ENCODE results near the gene CASK.

- TF ChIP-seq EZH2 (IDR thresholded peaks at IDR 0.05; ENCODE audit: borderline replicate concordance, insufficient read depth, low read length, poor library complexity, severe bottlenecking) = no peak
- TF ChIP-seq CTCF (IDR thresholded peaks at IDR 0.05; ENCODE audit: poor library complexity, severe bottlenecking) = no peak
- TF ChIP-seq REST (IDR thresholded peaks at IDR 0.05; ENCODE audit: borderline replicate concordance) = no peak
- TF ChIP-seq POLR2AphosphoS5 (IDR thresholded peaks at IDR 0.05) = no peak
- no peak for TF ChIP-seq MXI1 (conservative IDR thresholded peaks at IDR 0.05; ENCODE audit: poor library complexity, severe bottlenecking)
- TF ChIP-seq EP300 (conservative IDR thresholded peaks at IDR 0.05; ENCODE audit: poor library complexity, severe bottlenecking) = no peak
- TF ChIP-seq SMC3 (conservative IDR thresholded peaks at IDR 0.05; ENCODE audit: poor library complexity) = no peak
- TF ChIP-seq RAD21 (conservative IDR thresholded peaks at IDR 0.05) = no peak
- TF ChIP-seq TAF1 (IDR thresholded peaks at IDR 0.05; ENCODE audit: low read depth) = no peak
These were observed 10.2 kb upstream of the CASK start for GRCh38 chrX:41933546-41933945.
